A673 (cell line): ENCODE data around the gene OVCA2. TPM values are rescaled to one million over a fixed set of nuclear protein-coding genes. Genes with fewer than 3 reads are reported as not detected.

Source experiments
- BruUV-seq: library from RNA; stranded (reverse); fragments of 400-500 nt; replicated peaks from 2 replicates; lab custom pipeline; 2021; lab: Mats Ljungman, UMichigan
- CTCF ChIA-PET: fragments of 300-600 bp; sonication (Branson Sonifier 250); formaldehyde crosslinking; loops from one replicate; lab custom pipeline; 2022; ENCODE audit warnings: antibody characterized with exemption; lab: Charles Lee
- POLR2A ChIA-PET: fragments of 300-600 bp; sonication (Branson Sonifier 250); formaldehyde crosslinking; loops from one replicate; lab custom pipeline; 2022; ENCODE audit warnings: antibody characterized with exemption; ENCODE audit not compliant: low non-redundant PET; lab: Charles Lee
- DNase-seq: peaks from one replicate; pipeline ENCODE4 v3.0.0-alpha.2; 2015; ENCODE audit warnings: low spot score
- H3K27ac ChIP-seq: fragments of 200-600 bp; sonication (generic); 2 replicates; pipeline ENCODE4 v1.5.1; 2016; ENCODE audit warnings: mixed run types, low read depth, mild to moderate bottlenecking, mixed read lengths, antibody characterized with exemption, low read length; ENCODE audit not compliant: poor library complexity, severe bottlenecking
- H3K27me3 ChIP-seq: fragments of 200-600 bp; sonication (generic); replicated peaks from 2 replicates; pipeline ENCODE4 v1.6.1; 2017; ENCODE audit warnings: mixed run types, low read depth, mild to moderate bottlenecking, mixed read lengths, antibody characterized with exemption, low read length; ENCODE audit not compliant: insufficient read depth, poor library complexity
- H3K36me3 ChIP-seq: fragments of 200-600 bp; sonication (generic); 2 replicates; pipeline ENCODE4 v1.6.1; 2016; ENCODE audit warnings: mixed run types, mild to moderate bottlenecking, mixed read lengths, antibody characterized with exemption, low read length; ENCODE audit not compliant: insufficient read depth, poor library complexity, severe bottlenecking
- H3K4me1 ChIP-seq: fragments of 200-600 bp; sonication (generic); 2 replicates; pipeline ENCODE4 v1.6.1; 2017; ENCODE audit warnings: mixed run types, mild to moderate bottlenecking, mixed read lengths, antibody characterized with exemption, low read length; ENCODE audit not compliant: insufficient read depth, poor library complexity, severe bottlenecking
- H3K4me3 ChIP-seq: fragments of 200-600 bp; sonication (generic); 2 replicates; pipeline ENCODE4 v1.5.1; 2016; ENCODE audit warnings: low read depth, mixed run types, mild to moderate bottlenecking, mixed read lengths, low read length; ENCODE audit not compliant: poor library complexity, severe bottlenecking
- H3K9me3 ChIP-seq: fragments of 200-600 bp; sonication (generic); 2 replicates; pipeline ENCODE4 v1.6.1; 2016; ENCODE audit warnings: mixed run types, low read depth, mild to moderate bottlenecking, mixed read lengths, antibody characterized with exemption, low read length; ENCODE audit not compliant: poor library complexity, severe bottlenecking
- EZH2 ChIP-seq: fragments of 200-600 bp; sonication (generic); IDR thresholded peaks from 2 replicates; pipeline ENCODE4 v1.6.1; 2017; ENCODE audit warnings: borderline replicate concordance, low read depth, mild to moderate bottlenecking, mixed read lengths, antibody characterized with exemption, low read length; ENCODE audit not compliant: poor library complexity, severe bottlenecking
- intact Hi-C: fragments of 100-400 bp; cut with micrococcal nuclease; formaldehyde crosslinking; loops from one replicate; pipeline ENCODE4 v1.10.0; 2022; ENCODE audit not compliant: unreplicated experiment
- total RNA-seq: library from RNA; stranded (reverse); gene quantifications from 2 replicates; pipeline ENCODE4 v1.2.3, GENCODE V29; 2021
- TF ChIP-seq, protein P1 (sequence below): fragments of 300-800, 200-600 bp; sonication (generic); conservative IDR thresholded peaks from 2 replicates; pipeline ENCODE4 v1.5.1; 2017; ENCODE audit warnings: low read depth, mild to moderate bottlenecking, antibody characterized with exemption, low read length, moderate library complexity, mixed read lengths

OVCA2 gene
- total RNA-seq, 1 experiment from 2014 or later = 30.7 TPM

DNA sequence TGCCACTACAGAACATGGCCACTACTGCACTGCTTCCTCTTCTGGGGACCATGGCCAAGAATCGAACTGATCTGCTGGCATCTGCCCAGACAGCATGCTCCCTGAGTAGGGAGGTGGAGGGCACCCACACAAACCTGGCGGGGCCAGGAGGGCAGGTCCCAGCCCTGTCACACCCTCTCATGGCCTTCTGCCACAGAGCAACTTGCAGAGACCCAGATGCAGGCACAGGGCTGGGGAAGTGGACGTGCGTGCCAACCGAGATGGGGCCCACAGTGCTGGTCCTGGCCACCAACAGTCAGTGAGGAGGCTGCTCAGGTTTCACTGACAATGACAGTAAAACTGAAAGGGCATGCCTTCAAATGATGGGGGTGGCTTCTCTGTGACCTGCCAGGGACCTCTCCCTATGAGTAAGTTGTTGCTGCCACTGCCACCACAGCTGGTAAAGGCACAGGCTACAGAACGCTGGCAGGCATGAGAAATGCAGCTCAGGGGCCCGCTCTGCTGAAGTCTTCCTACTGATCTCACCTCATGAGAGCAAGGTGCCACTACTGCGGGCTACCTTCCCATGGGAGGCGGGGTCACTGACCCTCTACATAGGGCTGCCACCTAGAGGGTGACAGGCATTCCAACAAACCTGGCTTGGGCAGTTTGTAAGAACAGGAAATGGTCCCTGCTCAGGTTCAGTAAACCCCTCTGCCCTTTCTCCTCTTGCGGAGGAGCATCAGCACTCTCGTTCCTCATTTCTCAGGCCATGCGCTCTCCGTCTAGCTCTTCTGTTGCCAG lies 28.6 kb downstream of the OVCA2 start:
- no TSS peak for BruUV-seq
- DNase-seq = no peak
- ChIA-PET POLR2A (no interaction called here), CTCF (no interaction called here)
- Histone ChIP-seq H3K27me3 (no peaks in the 10 kb centered on the region), H3K9me3 (no peaks in the 10 kb centered on the region), H3K27ac (no peak overlapping the region), H3K4me3 (no peak overlapping the region), H3K4me1 (peaks cover 12% of the 10 kb centered on the region), H3K36me3 (peaks cover 11% of the 10 kb centered on the region)
- no peak for TF ChIP-seq EZH2
- TF ChIP-seq, protein P1, sequence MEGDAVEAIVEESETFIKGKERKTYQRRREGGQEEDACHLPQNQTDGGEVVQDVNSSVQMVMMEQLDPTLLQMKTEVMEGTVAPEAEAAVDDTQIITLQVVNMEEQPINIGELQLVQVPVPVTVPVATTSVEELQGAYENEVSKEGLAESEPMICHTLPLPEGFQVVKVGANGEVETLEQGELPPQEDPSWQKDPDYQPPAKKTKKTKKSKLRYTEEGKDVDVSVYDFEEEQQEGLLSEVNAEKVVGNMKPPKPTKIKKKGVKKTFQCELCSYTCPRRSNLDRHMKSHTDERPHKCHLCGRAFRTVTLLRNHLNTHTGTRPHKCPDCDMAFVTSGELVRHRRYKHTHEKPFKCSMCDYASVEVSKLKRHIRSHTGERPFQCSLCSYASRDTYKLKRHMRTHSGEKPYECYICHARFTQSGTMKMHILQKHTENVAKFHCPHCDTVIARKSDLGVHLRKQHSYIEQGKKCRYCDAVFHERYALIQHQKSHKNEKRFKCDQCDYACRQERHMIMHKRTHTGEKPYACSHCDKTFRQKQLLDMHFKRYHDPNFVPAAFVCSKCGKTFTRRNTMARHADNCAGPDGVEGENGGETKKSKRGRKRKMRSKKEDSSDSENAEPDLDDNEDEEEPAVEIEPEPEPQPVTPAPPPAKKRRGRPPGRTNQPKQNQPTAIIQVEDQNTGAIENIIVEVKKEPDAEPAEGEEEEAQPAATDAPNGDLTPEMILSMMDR = no peak
- intact Hi-C loops = no loop called here

DNA sequence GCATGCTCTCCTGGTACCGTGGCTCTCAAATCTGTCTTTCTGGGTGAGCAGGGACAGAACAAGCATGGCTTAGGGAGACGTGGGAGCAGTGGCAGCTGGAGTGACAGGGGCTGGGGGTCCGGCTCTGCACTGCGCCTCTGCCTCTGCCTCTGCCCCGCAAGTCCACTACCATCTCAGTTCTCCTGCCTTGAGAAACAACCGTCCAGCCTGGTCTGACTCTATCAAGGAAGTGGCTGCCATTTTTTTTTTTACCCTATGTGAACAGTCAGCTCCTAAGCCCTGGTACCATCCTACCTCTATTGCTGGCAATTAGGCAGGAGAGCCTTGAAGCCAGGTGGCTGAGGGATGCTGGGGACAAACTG lies 29.2 kb downstream of the OVCA2 start:
- DNase-seq = no peak
- peaks cover 12% of the 10 kb centered on the region for H3K4me1 ChIP-seq
- no peaks in the 10 kb centered on the region for H3K27me3 ChIP-seq
- H3K27ac ChIP-seq = no peak overlapping the region
- TF ChIP-seq EZH2 = no peak
- TF ChIP-seq, protein P1 = no peak
- POLR2A ChIA-PET = no interaction called here
- CTCF ChIA-PET = no interaction called here
- H3K9me3 ChIP-seq = no peaks in the 10 kb centered on the region
- H3K36me3 ChIP-seq = peaks cover 10% of the 10 kb centered on the region
- no peak overlapping the region for H3K4me3 ChIP-seq
- BruUV-seq = no TSS peak
- intact Hi-C loops = no loop called here

DNA sequence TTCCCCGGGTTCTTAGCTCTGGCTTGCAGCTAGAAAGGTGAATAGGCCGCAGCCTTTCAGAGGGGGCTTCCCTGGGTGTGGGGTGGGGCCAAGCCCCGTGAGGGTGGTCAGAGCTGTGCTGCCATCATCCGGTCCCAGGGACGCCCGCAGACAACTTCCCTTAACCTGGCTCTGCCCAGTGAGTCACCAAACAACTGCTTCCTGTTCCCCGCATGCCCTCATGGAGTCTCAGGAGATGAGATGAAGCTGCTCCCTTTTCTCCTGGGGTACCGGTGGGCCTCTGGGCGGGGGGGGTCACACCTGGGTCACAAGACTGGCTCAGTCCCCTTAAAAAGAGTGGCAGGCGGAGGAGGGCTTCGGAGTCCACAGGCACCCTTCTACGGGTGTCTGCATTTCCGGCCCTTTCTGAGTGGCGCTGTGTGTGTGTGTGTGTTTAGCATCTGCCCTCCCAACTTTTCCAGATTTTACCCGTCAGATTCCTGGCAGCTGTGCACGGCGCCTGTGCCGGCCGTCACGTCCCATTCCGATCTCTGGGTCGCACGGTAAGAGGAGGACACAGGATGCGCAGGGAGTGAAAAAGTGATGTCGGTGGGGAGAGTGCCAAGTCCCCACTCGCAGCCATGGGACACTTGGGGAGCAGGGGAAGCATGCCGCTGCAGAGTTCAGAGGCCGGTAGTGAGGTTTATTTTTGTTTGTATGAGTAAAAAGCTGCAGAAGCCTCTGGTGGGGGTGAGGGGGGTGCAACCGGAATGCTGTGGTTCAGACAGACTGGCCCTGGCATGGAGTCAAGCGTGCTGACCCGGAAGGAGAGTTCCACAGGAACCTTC lies 29.8 kb downstream of the OVCA2 start:
- Histone ChIP-seq H3K4me1 (peaks cover 12% of the 10 kb centered on the region), H3K36me3 (peaks cover 10% of the 10 kb centered on the region), H3K27me3 (no peaks in the 10 kb centered on the region), H3K4me3 (no peak overlapping the region), H3K27ac (no peak overlapping the region), H3K9me3 (no peaks in the 10 kb centered on the region)
- CTCF ChIA-PET = no interaction called here
- no peak for TF ChIP-seq EZH2
- TF ChIP-seq, protein P1 = no peak
- intact Hi-C loops = no loop called here
- no TSS peak for BruUV-seq
- no peak for DNase-seq
- POLR2A ChIA-PET = no interaction called here
